Endothelial cell of umbilical vein (primary cell): ENCODE results near the gene ALK. TPM values are rescaled to one million over a fixed set of nuclear protein-coding genes. Genes with fewer than 3 reads are reported as not detected.

Experiments used
- Bru-seq: library from RNA; stranded (reverse); fragments of 400-500 nt; gene quantifications from one replicate; lab custom pipeline; 2021; lab: Mats Ljungman, UMichigan
- BruChase-seq, 2 experiments: library from RNA; stranded (reverse); fragments of 400-500 nt; gene quantifications; one replicate each; lab custom pipeline; 2021; lab: Mats Ljungman, UMichigan
- BruUV-seq: library from RNA; stranded (reverse); fragments of 400-500 nt; replicated peaks from 2 replicates; lab custom pipeline; 2021; lab: Mats Ljungman, UMichigan
- CTCF ChIA-PET: fragments of 300-600, 350-600 bp; sonication (Branson Sonifier 250); formaldehyde crosslinking; loops from one replicate; lab custom pipeline; 2021; ENCODE audit warnings: antibody characterized with exemption, inconsistent platforms; lab: Charles Lee
- POLR2A ChIA-PET: fragments of 300-600, 350-600 bp; sonication (Branson Sonifier 250); formaldehyde crosslinking; loops from one replicate; lab custom pipeline; 2021; ENCODE audit warnings: antibody characterized with exemption, inconsistent platforms; lab: Charles Lee
- DNase-seq: peaks from one replicate; pipeline ENCODE4 v3.0.0-alpha.2; 2011; ENCODE audit warnings: low read depth, low spot score
- FAIRE-seq: peaks from 2 replicates; lab custom pipeline; 2011; peaks lifted over from hg19 to GRCh38; lab: Jason Lieb, UNC
- H2AFZ ChIP-seq: 2 replicates; pipeline ENCODE4 v1.6.0; 2012; ENCODE audit warnings: low read depth, low read length, control low read depth, inconsistent platforms
- H3K27ac ChIP-seq: 2 replicates; pipeline ENCODE4 v1.5.1; 2011; ENCODE audit warnings: low read depth, mild to moderate bottlenecking, control low read depth, low read length, moderate library complexity; ENCODE audit not compliant: insufficient read depth
- H3K27me3 ChIP-seq, 2 experiments: 2 replicates each; pipeline versions ENCODE4 v1.6.0 to v1.6.1; 2011; ENCODE audit warnings: low read length in 2 of 2, mixed read lengths in 1 of 2; ENCODE audit not compliant: control insufficient read depth in 2 of 2, insufficient read depth in 2 of 2
- H3K36me3 ChIP-seq, 2 experiments: 2 replicates in 1 of 2; 3 replicates in 1 of 2; pipeline ENCODE4 v1.5.1; 2011; ENCODE audit warnings: low read length in 2 of 2, mild to moderate bottlenecking in 1 of 2, moderate library complexity in 1 of 2; ENCODE audit not compliant: control insufficient read depth in 2 of 2, insufficient read depth in 2 of 2; ENCODE audit errors: extremely low read depth in 1 of 2
- H3K4me1 ChIP-seq: 3 replicates; pipeline ENCODE4 v1.5.1; 2011; ENCODE audit warnings: mild to moderate bottlenecking, low read length; ENCODE audit not compliant: control insufficient read depth, insufficient read depth; ENCODE audit errors: extremely low read depth
- H3K4me2 ChIP-seq: 2 replicates; pipeline ENCODE4 v1.6.1; 2011; ENCODE audit warnings: low read length, control low read depth, mixed read lengths; ENCODE audit not compliant: insufficient read depth
- H3K4me3 ChIP-seq, 3 experiments: fragments of 200-600 bp in 1 of 3; sonication (generic), shearing (Covaris generic) in 1 of 3; replicated peaks in 1 of 3; 2 replicates each; pipeline ENCODE4 v1.5.1; 2011 to 2016; ENCODE audit warnings: control low read depth in 3 of 3, low read length in 3 of 3, mild to moderate bottlenecking in 2 of 3, inconsistent platforms in 1 of 3, low read depth in 1 of 3, moderate library complexity in 1 of 3; ENCODE audit not compliant: insufficient read depth in 1 of 3
- H3K79me2 ChIP-seq: 2 replicates; pipeline ENCODE4 v1.6.0; 2012; ENCODE audit warnings: low read length, inconsistent platforms; ENCODE audit not compliant: control insufficient read depth, insufficient read depth
- H3K9ac ChIP-seq: replicated peaks from 2 replicates; pipeline ENCODE3; 2011; ENCODE audit warnings: low read length, control low read depth; ENCODE audit not compliant: insufficient read depth; ENCODE audit errors: extremely low read depth
- H3K9me1 ChIP-seq: replicated peaks from 3 replicates; pipeline ENCODE4 v1.6.0; 2011; ENCODE audit warnings: mild to moderate bottlenecking, low read length; ENCODE audit not compliant: control insufficient read depth, insufficient read depth; ENCODE audit errors: extremely low read depth
- H3K9me3 ChIP-seq: replicated peaks from 2 replicates; pipeline ENCODE4 v1.5.1; 2012; ENCODE audit warnings: low read length, inconsistent platforms; ENCODE audit not compliant: control insufficient read depth, insufficient read depth
- H4K20me1 ChIP-seq: replicated peaks from 2 replicates; pipeline ENCODE3; 2011; ENCODE audit warnings: mild to moderate bottlenecking, low read length; ENCODE audit not compliant: control insufficient read depth, insufficient read depth; ENCODE audit errors: extremely low read depth
- CTCF ChIP-seq, 2 donors: IDR thresholded peaks; 1 replicate in 1 of 2; 2 replicates in 1 of 2; pipeline ENCODE4 v1.5.1; 2011; ENCODE audit warnings: low read length in 2 of 2, mild to moderate bottlenecking in 2 of 2, moderate library complexity in 2 of 2, control low read depth in 1 of 2, inconsistent platforms in 1 of 2, low read depth in 1 of 2; ENCODE audit not compliant: insufficient read depth in 1 of 2; ENCODE audit errors: extremely low read depth in 1 of 2
- EZH2 ChIP-seq: IDR thresholded peaks from 2 replicates; pipeline ENCODE4 v1.6.1; 2012; ENCODE audit warnings: borderline replicate concordance, low read depth, mild to moderate bottlenecking, moderate library complexity, low read length, inconsistent platforms; ENCODE audit not compliant: severe bottlenecking
- FOS ChIP-seq: IDR thresholded peaks from 2 replicates; pipeline ENCODE4 v1.6.1; 2011; ENCODE audit warnings: mild to moderate bottlenecking, low read length, moderate library complexity, borderline replicate concordance; ENCODE audit not compliant: insufficient read depth
- GATA2 ChIP-seq: IDR thresholded peaks from 2 replicates; pipeline ENCODE4 v1.7.0; 2011; ENCODE audit warnings: low read depth, mild to moderate bottlenecking, moderate library complexity, mixed read lengths, low read length; ENCODE audit not compliant: insufficient read length, insufficient read depth
- JUN ChIP-seq: IDR thresholded peaks from 2 replicates; pipeline ENCODE4 v1.6.1; 2011; ENCODE audit warnings: borderline replicate concordance, low read depth; ENCODE audit not compliant: insufficient read length, insufficient read depth
- MAX ChIP-seq: IDR thresholded peaks from 2 replicates; pipeline ENCODE4 v1.6.1; 2011; ENCODE audit not compliant: insufficient read depth, insufficient read length
- MYC ChIP-seq: IDR thresholded peaks from one replicate; pipeline ENCODE4 v1.6.1; 2011; ENCODE audit warnings: mild to moderate bottlenecking, low read depth, low read length
- POLR2A ChIP-seq: IDR thresholded peaks from 2 replicates; pipeline ENCODE4 v1.6.1; 2012; ENCODE audit warnings: low read depth, mild to moderate bottlenecking, control low read depth, low read length
- POLR2AphosphoS5 ChIP-seq: IDR thresholded peaks from 2 replicates; pipeline ENCODE4 v1.6.1; 2012; ENCODE audit warnings: low read depth, mild to moderate bottlenecking, control low read depth, low read length, moderate library complexity; ENCODE audit not compliant: insufficient read depth
- dilution Hi-C: fragments of 300-500 bp; cut with MboI; formaldehyde crosslinking; loops from one replicate; pipeline ENCODE4 v1.15.0; 2019; ENCODE audit warnings: low sequenced_read_pairs; ENCODE audit not compliant: extremely low pct_ligation_motif_present
- intact Hi-C: fragments of 100-400 bp; cut with micrococcal nuclease; formaldehyde crosslinking; loops from one replicate; pipeline ENCODE4 v1.10.0; 2022
- long read RNA-seq: library from polyadenylated mRNA; stranded (forward); transcript quantifications from one replicate; pipeline ENCODE4 v2.0.0, GENCODE V29; 2021
- polyA minus RNA-seq, 3 experiments: library from RNA; depleted of rRNA, polyadenylated mRNA; stranded (reverse); fragments of >200 nt; gene quantifications; 1 replicate in 1 of 3; 2 replicates in 2 of 3; pipeline ENCODE4 v1.2.3, GENCODE V29; 2011
- polyA plus RNA-seq, 4 experiments: library from polyadenylated mRNA; depleted of rRNA in 3 of 4; stranded (reverse) in 3 of 4; unstranded in 1 of 4; fragments of >200 nt; gene quantifications; 2 replicates each; pipeline versions ENCODE4 v1.2.1 to v1.2.3, GENCODE V29; 2011 to 2012; ENCODE audit warnings: missing spikeins in 1 of 4
- total RNA-seq: library from RNA; stranded (reverse); gene quantifications from 2 replicates; pipeline ENCODE4 v1.2.3, GENCODE V29; 2021

ALK gene
- total RNA-seq = not detected in 2 replicates
- polyA plus RNA-seq = not detected in 2 replicates
- not detected in 2 replicates for polyA plus RNA-seq (2011; cell fraction: cytosol; rRNA removed)
- not detected in 2 replicates for polyA plus RNA-seq (2011; cell fraction: nucleus; rRNA removed)
- polyA plus RNA-seq (2012) = not detected in 2 replicates
- polyA minus RNA-seq = not detected in 2 replicates
- polyA minus RNA-seq (2011; cell fraction: cytosol; rRNA and poly(A)+ RNA removed) = not detected
- not detected in 2 replicates for polyA minus RNA-seq (2011; cell fraction: nucleus; rRNA and poly(A)+ RNA removed)
- Bru-seq, nascent RNA = percentile 0 among the genes with signal in this experiment
- BruChase-seq, experiment 1, labeled RNA remaining after a 6-hour chase = percentile 0 among the genes with signal in this experiment
- BruChase-seq, experiment 2, labeled RNA remaining after a 2-hour chase = percentile 0 among the genes with signal in this experiment
- long read RNA-seq, partial matches to known transcripts = 0 of 2 reads
- long read RNA-seq, other reads (novel, unspliced or antisense) = 2 of 2 reads

- POLR2A ChIA-PET = no interaction called here
- Histone ChIP-seq H4K20me1 (no peaks in the 10 kb centered on the region), H3K4me3 (no peak within 1 kb of the TSS), H2AFZ (no peak within 1 kb of the TSS), H3K79me2 (no peaks in the 10 kb centered on the region), H3K9me1 (no peaks in the 10 kb centered on the region), H3K4me1 (no peaks in the 10 kb centered on the region), H3K27ac (no peak within 1 kb of the TSS), H3K4me2 (no peak within 1 kb of the TSS), H3K9ac (no peak within 1 kb of the TSS), H3K36me3 (no peaks in the 10 kb centered on the region), H3K27me3 (peaks cover 20 to 21% of the 10 kb centered on the region in 2 experiments), H3K9me3 (no peaks in the 10 kb centered on the region)
- dilution Hi-C loops = no loop called here
- CTCF ChIA-PET = interaction anchor here (4.9 kb wide), 1 partner anchor 149 kb away, joined by 44 read pairs; no protein-coding TSS in a partner anchor
- no TSS peak for BruUV-seq
- intact Hi-C loops = no loop called here
- FAIRE-seq = no peak
- peak; percentile 58 for DNase-seq
- no peak for TF ChIP-seq JUN
- TF ChIP-seq MYC = no peak
- no peak for TF ChIP-seq GATA2
- TF ChIP-seq CTCF (IDR thresholded peaks at IDR 0.05; ENCODE audit: extremely low read depth in 1 of 2, insufficient read depth in 1 of 2, low read depth in 1 of 2, low read length in 2 of 2) = no peak
- no peak for TF ChIP-seq POLR2AphosphoS5
- no peak for TF ChIP-seq EZH2
- no peak for TF ChIP-seq FOS
- no peak for TF ChIP-seq MAX
- TF ChIP-seq POLR2A = no peak
These were observed at the start of gene ALK for GRCh38 chr2:29921560-29921915. TSS of gene ALK (minus strand) at chr2:29921586. CDS start at chr2:29920659, 927 bp downstream.
